ENCODE data around the gene ATG7.

DNA sequence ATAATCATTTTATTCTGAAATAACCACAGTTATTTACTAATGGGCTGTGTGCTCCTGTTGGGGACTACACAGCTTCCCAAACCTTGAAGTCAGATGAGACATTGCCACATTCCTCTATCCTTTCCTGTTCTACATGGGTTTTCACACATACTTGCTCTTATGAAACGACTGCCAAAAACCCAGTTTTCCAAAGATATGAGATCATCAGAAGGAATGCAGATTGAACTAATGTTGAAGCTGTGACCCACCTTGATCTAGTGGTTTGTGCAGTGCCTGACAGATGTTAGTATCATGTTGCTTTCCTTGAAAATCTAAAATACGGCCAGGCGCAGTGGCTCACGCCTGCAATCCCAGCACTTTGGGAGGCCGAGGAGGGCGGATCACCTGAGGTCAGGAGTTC, 226.9 kb downstream of the ATG7 start:
- TF ChIP-seq, protein P1, sequence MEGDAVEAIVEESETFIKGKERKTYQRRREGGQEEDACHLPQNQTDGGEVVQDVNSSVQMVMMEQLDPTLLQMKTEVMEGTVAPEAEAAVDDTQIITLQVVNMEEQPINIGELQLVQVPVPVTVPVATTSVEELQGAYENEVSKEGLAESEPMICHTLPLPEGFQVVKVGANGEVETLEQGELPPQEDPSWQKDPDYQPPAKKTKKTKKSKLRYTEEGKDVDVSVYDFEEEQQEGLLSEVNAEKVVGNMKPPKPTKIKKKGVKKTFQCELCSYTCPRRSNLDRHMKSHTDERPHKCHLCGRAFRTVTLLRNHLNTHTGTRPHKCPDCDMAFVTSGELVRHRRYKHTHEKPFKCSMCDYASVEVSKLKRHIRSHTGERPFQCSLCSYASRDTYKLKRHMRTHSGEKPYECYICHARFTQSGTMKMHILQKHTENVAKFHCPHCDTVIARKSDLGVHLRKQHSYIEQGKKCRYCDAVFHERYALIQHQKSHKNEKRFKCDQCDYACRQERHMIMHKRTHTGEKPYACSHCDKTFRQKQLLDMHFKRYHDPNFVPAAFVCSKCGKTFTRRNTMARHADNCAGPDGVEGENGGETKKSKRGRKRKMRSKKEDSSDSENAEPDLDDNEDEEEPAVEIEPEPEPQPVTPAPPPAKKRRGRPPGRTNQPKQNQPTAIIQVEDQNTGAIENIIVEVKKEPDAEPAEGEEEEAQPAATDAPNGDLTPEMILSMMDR (IDR thresholded peaks at IDR 0.05): no peak
- no peak for TF ChIP-seq POLR2A (IDR thresholded peaks at IDR 0.05)

Data from heart left ventricle (tissue), 13 donors.